PC-3 (cell line): Measurements from ENCODE around the gene CABLES1.

Experiments used
- EZH2phosphoT487 ChIP-seq: fragments of 300-600 bp; sonication (generic); IDR thresholded peaks from 2 replicates; pipeline ENCODE4 v1.6.1; 2018; ENCODE audit warnings: mild to moderate bottlenecking, antibody characterized with exemption, low read length, borderline replicate concordance
- TF ChIP-seq, protein P1 (sequence below): fragments of 300-600 bp; sonication (generic); conservative IDR thresholded peaks from 2 replicates; pipeline ENCODE4 v1.5.1; 2017; ENCODE audit warnings: antibody characterized with exemption, low read depth, mild to moderate bottlenecking, low read length

DNA sequence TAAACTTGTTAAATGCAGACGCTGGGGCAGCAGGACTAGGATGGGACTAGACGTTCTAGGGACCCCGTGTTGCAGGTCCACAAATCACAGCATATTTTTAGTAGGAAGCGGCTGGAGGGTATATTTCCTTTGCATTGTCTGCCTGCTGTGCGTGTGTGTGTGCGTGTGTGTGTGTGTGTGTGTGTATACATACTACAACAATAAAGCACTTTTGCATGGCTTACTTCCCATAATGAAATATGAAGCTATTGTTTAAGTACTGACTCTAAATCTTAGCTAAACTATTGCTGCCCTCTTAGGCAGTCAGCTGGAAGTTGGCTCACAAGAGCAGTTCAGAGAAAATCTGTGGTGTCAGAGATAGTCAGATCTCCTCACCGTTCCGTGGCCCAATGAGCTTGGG is 133.4 kb downstream of the CABLES1 start:
- TF ChIP-seq, protein P1, sequence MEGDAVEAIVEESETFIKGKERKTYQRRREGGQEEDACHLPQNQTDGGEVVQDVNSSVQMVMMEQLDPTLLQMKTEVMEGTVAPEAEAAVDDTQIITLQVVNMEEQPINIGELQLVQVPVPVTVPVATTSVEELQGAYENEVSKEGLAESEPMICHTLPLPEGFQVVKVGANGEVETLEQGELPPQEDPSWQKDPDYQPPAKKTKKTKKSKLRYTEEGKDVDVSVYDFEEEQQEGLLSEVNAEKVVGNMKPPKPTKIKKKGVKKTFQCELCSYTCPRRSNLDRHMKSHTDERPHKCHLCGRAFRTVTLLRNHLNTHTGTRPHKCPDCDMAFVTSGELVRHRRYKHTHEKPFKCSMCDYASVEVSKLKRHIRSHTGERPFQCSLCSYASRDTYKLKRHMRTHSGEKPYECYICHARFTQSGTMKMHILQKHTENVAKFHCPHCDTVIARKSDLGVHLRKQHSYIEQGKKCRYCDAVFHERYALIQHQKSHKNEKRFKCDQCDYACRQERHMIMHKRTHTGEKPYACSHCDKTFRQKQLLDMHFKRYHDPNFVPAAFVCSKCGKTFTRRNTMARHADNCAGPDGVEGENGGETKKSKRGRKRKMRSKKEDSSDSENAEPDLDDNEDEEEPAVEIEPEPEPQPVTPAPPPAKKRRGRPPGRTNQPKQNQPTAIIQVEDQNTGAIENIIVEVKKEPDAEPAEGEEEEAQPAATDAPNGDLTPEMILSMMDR, result no peak
- TF ChIP-seq EZH2phosphoT487, result no peak
